Breast epithelium (tissue), 3 donors: ENCODE results near the gene LPGAT1.

Source experiments
- POLR2A ChIP-seq: fragments of 450-650 bp; IDR thresholded peaks from one replicate; pipeline ENCODE4 v1.6.1; 2016; ENCODE audit warnings: antibody characterized with exemption, mild to moderate bottlenecking, moderate library complexity
- POLR2AphosphoS5 ChIP-seq, 3 donors: sonication (generic); formaldehyde crosslinking; IDR thresholded peaks; one replicate each; pipeline ENCODE4 v1.6.1; 2017; ENCODE audit warnings: antibody characterized with exemption in 3 of 3
- TF ChIP-seq, protein P1 (sequence below), 3 donors: fragments of 450-650 bp; IDR thresholded peaks; one replicate each; pipeline ENCODE4 v1.5.1; 2016 to 2017; ENCODE audit warnings: antibody characterized with exemption in 3 of 3, mild to moderate bottlenecking in 3 of 3, moderate library complexity in 3 of 3

DNA sequence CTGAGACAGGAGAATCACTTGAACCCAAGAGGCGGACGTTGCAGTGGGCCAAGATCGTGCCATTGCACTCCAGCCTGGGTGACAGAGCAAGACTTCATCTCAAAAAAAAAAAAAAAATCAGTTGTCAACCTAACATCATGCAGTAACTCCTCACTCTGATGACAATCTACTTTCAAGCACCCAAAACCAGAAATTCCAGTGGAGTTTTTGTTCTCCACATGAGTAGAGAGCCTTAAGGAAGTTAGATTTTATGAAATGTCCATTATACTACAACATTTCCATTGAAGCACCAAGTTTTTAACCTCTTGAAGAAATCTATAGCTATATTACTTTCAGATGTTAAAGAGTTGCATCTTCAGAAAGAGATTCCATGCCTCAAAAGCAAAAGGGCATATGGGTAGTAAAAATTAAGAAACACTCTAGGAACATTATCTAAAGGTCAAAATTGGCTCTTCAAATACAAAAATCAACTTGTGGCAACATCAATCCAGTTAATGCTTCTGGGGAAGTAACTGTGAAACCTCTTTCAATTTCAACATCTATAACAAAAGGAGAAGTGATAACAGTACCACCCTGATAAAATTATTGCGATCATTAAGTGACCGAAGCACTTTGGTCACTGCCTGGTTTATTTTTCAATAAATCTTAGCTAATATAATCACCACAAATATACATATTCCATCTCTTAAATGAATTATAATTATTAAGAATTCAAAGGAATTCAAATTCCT, 7.7 kb downstream of the LPGAT1 start:
- TF ChIP-seq, protein P1, sequence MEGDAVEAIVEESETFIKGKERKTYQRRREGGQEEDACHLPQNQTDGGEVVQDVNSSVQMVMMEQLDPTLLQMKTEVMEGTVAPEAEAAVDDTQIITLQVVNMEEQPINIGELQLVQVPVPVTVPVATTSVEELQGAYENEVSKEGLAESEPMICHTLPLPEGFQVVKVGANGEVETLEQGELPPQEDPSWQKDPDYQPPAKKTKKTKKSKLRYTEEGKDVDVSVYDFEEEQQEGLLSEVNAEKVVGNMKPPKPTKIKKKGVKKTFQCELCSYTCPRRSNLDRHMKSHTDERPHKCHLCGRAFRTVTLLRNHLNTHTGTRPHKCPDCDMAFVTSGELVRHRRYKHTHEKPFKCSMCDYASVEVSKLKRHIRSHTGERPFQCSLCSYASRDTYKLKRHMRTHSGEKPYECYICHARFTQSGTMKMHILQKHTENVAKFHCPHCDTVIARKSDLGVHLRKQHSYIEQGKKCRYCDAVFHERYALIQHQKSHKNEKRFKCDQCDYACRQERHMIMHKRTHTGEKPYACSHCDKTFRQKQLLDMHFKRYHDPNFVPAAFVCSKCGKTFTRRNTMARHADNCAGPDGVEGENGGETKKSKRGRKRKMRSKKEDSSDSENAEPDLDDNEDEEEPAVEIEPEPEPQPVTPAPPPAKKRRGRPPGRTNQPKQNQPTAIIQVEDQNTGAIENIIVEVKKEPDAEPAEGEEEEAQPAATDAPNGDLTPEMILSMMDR (IDR thresholded peaks at IDR 0.05), result no peak
- TF ChIP-seq POLR2AphosphoS5 (IDR thresholded peaks at IDR 0.05), result no peak
- no peak for TF ChIP-seq POLR2A
